B cell (primary cell): ENCODE results near the gene GPBP1. TPM values are rescaled to one million over a fixed set of nuclear protein-coding genes. Genes with fewer than 3 reads are reported as not detected.

Source experiments
- ATAC-seq: fragments of 200-7000 bp; cut with Tn5 transposase; one replicate; pipeline ENCODE4 v1.10.0; 2021; ENCODE audit warnings: low read depth, mild to moderate bottlenecking, moderate number of reproducible peaks, moderate library complexity
- CTCF ChIA-PET: fragments of 350-600 bp; sonication (Branson Sonifier 250); formaldehyde crosslinking; loops from one replicate; lab custom pipeline; 2021; ENCODE audit warnings: antibody characterized with exemption, inconsistent platforms; lab: Charles Lee
- POLR2A ChIA-PET: fragments of 350-600 bp; sonication (Branson Sonifier 250); formaldehyde crosslinking; loops from one replicate; lab custom pipeline; 2021; ENCODE audit warnings: antibody characterized with exemption; lab: Charles Lee
- DNase-seq: peaks from one replicate; pipeline ENCODE4 v3.0.0; 2013
- H2AFZ ChIP-seq: 2 replicates; pipeline ENCODE4 v1.6.1; 2012; ENCODE audit warnings: mild to moderate bottlenecking, low read depth, low read length; ENCODE audit not compliant: insufficient read depth, poor library complexity, severe bottlenecking
- H3K27ac ChIP-seq, 2 donors: 1 replicate in 1 of 2; 2 replicates in 1 of 2; pipeline ENCODE4 v1.5.1; 2012 to 2013; ENCODE audit warnings: low read length in 2 of 2, mild to moderate bottlenecking in 2 of 2, moderate library complexity in 1 of 2
- H3K27me3 ChIP-seq, 4 experiments: fragments of 200-600 bp in 1 of 4; sonication (generic) in 1 of 4; replicated peaks in 1 of 4; 1 replicate in 2 of 4; 2 replicates in 2 of 4; pipeline versions ENCODE4 v1.6.1 to v1.7.0; 2013 to 2016; ENCODE audit warnings: low read length in 3 of 4, mild to moderate bottlenecking in 2 of 4, mixed read lengths in 1 of 4, moderate library complexity in 1 of 4; ENCODE audit not compliant: insufficient read depth in 4 of 4, control insufficient read depth in 3 of 4; ENCODE audit errors: control extremely low read depth in 1 of 4
- H3K36me3 ChIP-seq, 2 experiments: replicated peaks in 1 of 2; 1 replicate in 1 of 2; 2 replicates in 1 of 2; pipeline versions ENCODE4 v1.6.1 to v1.7.1; 2013; ENCODE audit warnings: low read length in 1 of 2; ENCODE audit not compliant: insufficient read depth in 2 of 2, control insufficient read depth in 1 of 2; ENCODE audit errors: control extremely low read depth in 1 of 2, extremely low read depth in 1 of 2
- H3K4me1 ChIP-seq, 2 donors: fragments of 200-600 bp in 1 of 2; sonication (generic) in 1 of 2; 1 replicate in 1 of 2; 2 replicates in 1 of 2; pipeline versions ENCODE4 v1.5.1 to v1.6.1; 2013 to 2017; ENCODE audit warnings: low read length in 2 of 2; ENCODE audit not compliant: control insufficient read depth in 2 of 2, insufficient read depth in 2 of 2
- H3K4me2 ChIP-seq: replicated peaks from 2 replicates; pipeline ENCODE3; 2012; ENCODE audit warnings: mild to moderate bottlenecking, low read depth, low read length; ENCODE audit not compliant: poor library complexity, severe bottlenecking
- H3K4me3 ChIP-seq, 5 experiments: fragments of 200-600 bp in 1 of 5; sonication (generic) in 1 of 5; 1 replicate in 3 of 5; 2 replicates in 2 of 5; pipeline versions ENCODE4 v1.5.1 to v1.7.0; 2011 to 2016; ENCODE audit warnings: low read length in 4 of 5, mild to moderate bottlenecking in 4 of 5, low read depth in 2 of 5, control low read depth in 1 of 5, moderate library complexity in 1 of 5; ENCODE audit not compliant: insufficient read depth in 1 of 5; ENCODE audit errors: control extremely low read depth in 1 of 5, extremely low read depth in 1 of 5
- H3K79me2 ChIP-seq: fragments of 200-600 bp; sonication (generic); one replicate; pipeline ENCODE4 v1.6.0; 2016; ENCODE audit warnings: low read length; ENCODE audit not compliant: control insufficient read depth, insufficient read depth
- H3K9ac ChIP-seq: fragments of 200-600 bp; sonication (generic); 2 replicates; pipeline ENCODE4 v1.6.1; 2017; ENCODE audit warnings: mild to moderate bottlenecking, low read length, moderate library complexity
- H3K9me3 ChIP-seq, 3 donors: one replicate each; pipeline versions ENCODE4 v1.6.1 to v1.7.1; 2013; ENCODE audit warnings: low read length in 2 of 3; ENCODE audit not compliant: control insufficient read depth in 2 of 3, insufficient read depth in 1 of 3; ENCODE audit errors: control extremely low read depth in 1 of 3
- H4K20me1 ChIP-seq: 2 replicates; pipeline ENCODE4 v1.6.0; 2012; ENCODE audit warnings: mild to moderate bottlenecking, low read length; ENCODE audit not compliant: insufficient read depth, control insufficient read depth, poor library complexity, severe bottlenecking
- H3K27ac Mint-ChIP-seq: one replicate; pipeline ENCODE4 v1.8.0; 2021; ENCODE audit warnings: mixed read lengths
- H3K27me3 Mint-ChIP-seq: one replicate; pipeline ENCODE4 v1.8.0; 2021; ENCODE audit warnings: mixed read lengths
- H3K4me1 Mint-ChIP-seq: one replicate; pipeline ENCODE4 v1.8.0; 2021; ENCODE audit warnings: mixed read lengths
- H3K4me3 Mint-ChIP-seq: one replicate; pipeline ENCODE4 v1.8.0; 2021; ENCODE audit warnings: mixed read lengths
- H3K9me3 Mint-ChIP-seq: one replicate; pipeline ENCODE4 v1.8.0; 2022; ENCODE audit warnings: mixed read lengths; ENCODE audit not compliant: insufficient read depth
- CTCF ChIP-seq: fragments of 200-600 bp; IDR thresholded peaks from one replicate; pipeline ENCODE4 v1.8.0; 2022; ENCODE audit warnings: antibody characterized with exemption, mild to moderate bottlenecking
- EZH2 ChIP-seq: IDR thresholded peaks from 2 replicates; pipeline ENCODE4 v1.6.1; 2012; ENCODE audit warnings: borderline replicate concordance, low read depth, mild to moderate bottlenecking, moderate library complexity, low read length; ENCODE audit not compliant: insufficient read depth, poor library complexity, severe bottlenecking
- WGBS: methylation state at CpG from one replicate; pipeline ENCODE4 v1.1.5; 2013; ENCODE audit warnings: missing lambda C conversion rate; ENCODE audit not compliant: insufficient coverage; 5-methylcytosine and 5-hydroxymethylcytosine counted together
- intact Hi-C: fragments of 100-400 bp; cut with micrococcal nuclease; formaldehyde crosslinking; loops from one replicate; pipeline ENCODE4 v1.10.0; 2022
- polyA plus RNA-seq: library from polyadenylated mRNA; depleted of rRNA; stranded (reverse); fragments of >200 nt; gene quantifications from 2 replicates; pipeline ENCODE4 v1.2.3, GENCODE V29; 2012
- total RNA-seq, 2 donors: library from RNA; stranded (reverse); fragments of 120-200 nt in 1 of 2; gene quantifications; 1 replicate in 1 of 2; 2 replicates in 1 of 2; pipeline versions ENCODE4 v1.2.3 to v1.2.4, GENCODE V29; 2013 to 2022

The GPBP1 gene
- total and polyA plus RNA-seq, 2 donors (not counting 1 experiment from before 2014, with no cell fraction given), result 30.9 to 152 TPM

GRCh38 chr5:57157666-57158065 lies 16.2 kb upstream of the GPBP1 start:
- no peaks in the 10 kb centered on the region for H3K4me1 Mint-ChIP-seq
- ATAC-seq (no peak), DNase-seq (no peak)
- H3K4me2 ChIP-seq, result no peak overlapping the region
- no peaks in the 10 kb centered on the region for H3K9me3 Mint-ChIP-seq
- H3K27me3 Mint-ChIP-seq, result no peaks in the 10 kb centered on the region
- TF ChIP-seq CTCF, result no peak
- TF ChIP-seq EZH2, result no peak
- WGBS, result 100% methylated on average over 4 of the region's 7 CpGs
- no peaks in the 10 kb centered on the region for H3K4me1 ChIP-seq
- no peak overlapping the region for H3K27ac Mint-ChIP-seq
- ChIA-PET POLR2A (no interaction called here), CTCF (no interaction called here)
- H3K79me2 ChIP-seq, result no peaks in the 10 kb centered on the region
- H4K20me1 ChIP-seq, result no peaks in the 10 kb centered on the region
- H3K36me3 ChIP-seq, result no peaks in the 10 kb centered on the region
- no peak overlapping the region for H3K27ac ChIP-seq
- no peak overlapping the region for H2AFZ ChIP-seq
- no peak overlapping the region for H3K4me3 ChIP-seq
- no peak overlapping the region for H3K4me3 Mint-ChIP-seq
- no peak overlapping the region for H3K9ac ChIP-seq
- intact Hi-C loops, result no loop called here
- H3K27me3 ChIP-seq, result no peaks in the 10 kb centered on the region
- peaks cover 2 to 11% (median 5%) of the 10 kb centered on the region in 3 donors for H3K9me3 ChIP-seq

- no peaks in the 10 kb centered on the region for H3K36me3 ChIP-seq
- POLR2A ChIA-PET, result interaction anchor here (0.5 to 0.6 kb wide), 2 partner anchors 22 to 25 kb away, joined by 3 read pairs; no protein-coding TSS in a partner anchor
- no peak for TF ChIP-seq CTCF
- TF ChIP-seq EZH2, result no peak
- peaks cover 0 to 3% of the 10 kb centered on the region in 2 donors for H3K4me1 ChIP-seq
- no peaks in the 10 kb centered on the region for H3K27me3 Mint-ChIP-seq
- H3K9ac ChIP-seq, result no peak overlapping the region
- no peaks in the 10 kb centered on the region for H3K27me3 ChIP-seq
- 100% methylated on average over 1 of the region's 3 CpGs for WGBS
- H3K4me3 ChIP-seq, result no peak overlapping the region
- no peaks in the 10 kb centered on the region for H3K9me3 Mint-ChIP-seq
- CTCF ChIA-PET, result interaction anchor here (0.9 kb wide), 1 partner anchor 25 kb away, joined by 3 read pairs; no protein-coding TSS in a partner anchor
- H3K4me1 Mint-ChIP-seq, result peaks cover 7% of the 10 kb centered on the region
- H2AFZ ChIP-seq, result no peak overlapping the region
- H4K20me1 ChIP-seq, result no peaks in the 10 kb centered on the region
- H3K27ac Mint-ChIP-seq, result no peak overlapping the region
- H3K79me2 ChIP-seq, result no peaks in the 10 kb centered on the region
- no peak overlapping the region for H3K4me2 ChIP-seq
- DNase-seq (no peak), ATAC-seq (no peak)
- no peak overlapping the region for H3K27ac ChIP-seq
- intact Hi-C loops, result no loop called here
- H3K9me3 ChIP-seq, result peaks cover 0 to 6% (median 0%) of the 10 kb centered on the region in 3 donors
- H3K4me3 Mint-ChIP-seq, result no peak overlapping the region
Measured at GRCh38 chr5:57163553-57164006, 10.3 kb upstream of the GPBP1 start.
